ENCODE measurements around the gene CALCR. TPM values are rescaled to one million over a fixed set of nuclear protein-coding genes. Genes with fewer than 3 reads are reported as not detected.
"Not testable (repeated sequence)": the region's sequence is repeated elsewhere in the genome, so short reads cannot be mapped to it uniquely, and the experiment has no call there.

CALCR gene
- total and polyA plus RNA-seq, 3 donors from 2014 or later, result 0.31 to 0.76 (median 0.56) TPM

- Histone ChIP-seq H3K36me3 (ENCODE audit: low read depth, missing control alignments) (no peaks in the 10 kb centered on the region), H3K4me3 (no peak overlapping the region), H3K4me1 (no peaks in the 10 kb centered on the region), H3K9me3 (no peaks in the 10 kb centered on the region), H3K27ac (no peak overlapping the region), H3K27me3 (no peaks in the 10 kb centered on the region)
- intact Hi-C loops (cut with DNase I; ENCODE audit: low total_unique reads), result no loop called here
- TF ChIP-seq POLR2A (IDR thresholded peaks at IDR 0.05), result no peak
- no peak for TF ChIP-seq CTCF (IDR thresholded peaks at IDR 0.05)
- DNase-seq, result no peak
These were observed 45.5 kb upstream of the CALCR start for GRCh38 chr7:93620057-93620456.

GRCh38 chr7:93601363-93601762, 26.8 kb upstream of the CALCR start:
- DNase-seq, result no peak
- intact Hi-C loops (cut with DNase I; ENCODE audit: low total_unique reads), result loop anchor here (10.0 kb wide), 1 partner anchor 1147 kb away; no protein-coding TSS in a partner anchor
- Histone ChIP-seq H3K9me3 (no peaks in the 10 kb centered on the region), H3K27ac (no peak overlapping the region), H3K27me3 (no peaks in the 10 kb centered on the region), H3K36me3 (ENCODE audit: low read depth, missing control alignments) (no peaks in the 10 kb centered on the region), H3K4me3 (no peak overlapping the region), H3K4me1 (no peaks in the 10 kb centered on the region)
- WGBS, 2 donors, result 72 to 77% methylated on average over 1 of the region's 1 CpG
- TF ChIP-seq CTCF (IDR thresholded peaks at IDR 0.05), result no peak
- TF ChIP-seq POLR2A (IDR thresholded peaks at IDR 0.05), result no peak

DNA sequence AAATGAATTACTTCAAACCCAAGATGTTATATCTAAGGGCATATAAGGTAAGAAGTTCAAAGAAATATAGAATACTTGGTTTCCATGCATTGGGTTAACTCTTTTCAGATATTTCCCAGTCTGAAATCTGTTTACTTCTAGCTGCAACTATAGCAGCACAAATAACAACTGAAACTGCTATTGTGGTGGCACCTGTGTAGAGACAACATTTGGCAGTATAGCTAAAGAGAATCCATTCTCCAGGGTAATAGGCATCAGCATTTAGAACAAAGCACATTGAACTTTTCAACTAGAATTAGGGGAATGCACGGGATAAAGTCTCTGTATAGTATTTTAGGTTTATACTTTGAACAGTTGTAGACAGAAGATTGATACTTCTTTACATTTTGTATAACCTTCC, 19.7 kb upstream of the CALCR start:
- Histone ChIP-seq H3K4me1 (no peaks in the 10 kb centered on the region), H3K27ac (no peak overlapping the region), H3K9me3 (no peaks in the 10 kb centered on the region), H3K4me3 (no peak overlapping the region), H3K27me3 (no peaks in the 10 kb centered on the region), H3K36me3 (ENCODE audit: low read depth, missing control alignments) (no peaks in the 10 kb centered on the region)
- TF ChIP-seq POLR2A (IDR thresholded peaks at IDR 0.05) (no peak), CTCF (IDR thresholded peaks at IDR 0.05) (no peak)
- intact Hi-C loops (cut with DNase I; ENCODE audit: low total_unique reads), result no loop called here
- 88 to 90% methylated on average over 1 of the region's 1 CpG for WGBS, 2 donors
- no peak for DNase-seq

- WGBS, 2 donors, result 75 to 92% methylated on average over 1 of the region's 1 CpG
- no peaks in the 10 kb centered on the region for H3K9me3 ChIP-seq
- H3K4me3 ChIP-seq, result no peak overlapping the region
- no peaks in the 10 kb centered on the region for H3K27me3 ChIP-seq
- DNase-seq, result no peak
- H3K27ac ChIP-seq, result no peak overlapping the region
- no peaks in the 10 kb centered on the region for H3K36me3 ChIP-seq (ENCODE audit: low read depth, missing control alignments)
- TF ChIP-seq POLR2A (IDR thresholded peaks at IDR 0.05) (no peak), CTCF (IDR thresholded peaks at IDR 0.05) (no peak)
- intact Hi-C loops (cut with DNase I; ENCODE audit: low total_unique reads), result no loop called here
- no peaks in the 10 kb centered on the region for H3K4me1 ChIP-seq
These were observed 18.2 kb upstream of the CALCR start for GRCh38 chr7:93592588-93593266.

DNA sequence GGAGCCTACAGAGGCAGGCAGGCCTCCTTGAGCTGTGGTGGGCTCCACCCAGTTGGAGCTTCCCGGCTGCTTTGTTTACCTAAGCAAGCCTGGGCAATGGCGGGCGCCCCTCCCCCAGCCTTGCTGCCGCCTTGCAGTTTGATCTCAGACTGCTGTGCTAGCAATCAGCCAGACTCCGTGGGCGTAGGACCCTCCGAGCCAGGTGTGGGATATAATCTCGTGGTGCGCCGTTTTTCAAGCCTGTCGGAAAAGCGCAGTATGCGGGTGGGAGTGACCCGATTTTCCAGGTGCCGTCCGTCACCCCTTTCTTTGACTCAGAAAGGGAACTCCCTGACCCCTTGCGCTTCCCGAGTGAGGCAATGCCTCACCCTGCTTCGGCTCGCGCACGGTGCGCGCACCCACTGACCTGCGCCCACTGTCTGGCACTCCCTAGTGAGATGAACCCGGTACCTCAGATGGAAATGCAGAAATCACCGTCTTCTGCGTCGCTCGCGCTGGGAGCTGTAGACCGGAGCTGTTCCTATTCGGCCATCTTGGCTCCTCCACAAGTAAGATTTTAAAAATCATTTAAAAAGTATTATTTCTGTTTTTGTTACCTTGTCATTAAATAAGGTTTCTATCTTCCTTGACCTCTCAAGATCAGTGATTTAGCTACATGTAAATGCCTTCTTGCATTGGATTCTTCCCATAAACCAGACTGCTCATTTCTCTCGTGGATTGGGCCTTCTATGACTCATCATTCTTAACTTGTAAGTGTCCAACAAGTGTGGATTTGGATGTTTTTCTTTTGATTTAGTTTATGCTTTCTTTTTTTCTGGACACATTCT, 16.9 kb upstream of the CALCR start:
- H3K36me3 ChIP-seq (ENCODE audit: low read depth, missing control alignments); H3K4me3 ChIP-seq; H3K4me1 ChIP-seq; DNase-seq; H3K27ac ChIP-seq; H3K27me3 ChIP-seq; intact Hi-C loops (cut with DNase I; ENCODE audit: low total_unique reads); H3K9me3 ChIP-seq: not testable (repeated sequence)
- WGBS, 2 donors, result 75 to 86% methylated on average over 26 to 29 of the region's 34 CpGs

DNA sequence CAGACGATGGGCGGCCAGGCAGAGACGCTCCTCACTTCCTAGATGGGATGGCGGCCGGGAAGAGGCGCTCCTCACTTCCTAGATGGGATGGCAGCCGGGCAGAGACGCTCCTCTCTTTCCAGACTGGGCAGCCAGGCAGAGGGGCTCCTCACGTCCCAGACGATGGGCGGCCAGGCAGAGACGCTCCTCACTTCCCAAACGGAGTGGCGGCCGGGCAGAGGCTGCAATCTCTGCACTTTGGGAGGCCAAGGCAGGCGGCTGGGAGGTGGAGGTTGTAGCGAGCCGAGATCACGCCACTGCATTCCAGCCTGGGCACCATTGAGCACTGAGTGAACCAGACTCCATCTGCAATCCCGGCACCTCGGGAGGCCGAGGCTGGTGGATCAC, 11.9 kb upstream of the CALCR start:
- H3K36me3 ChIP-seq (ENCODE audit: low read depth, missing control alignments); H3K4me1 ChIP-seq; H3K27ac ChIP-seq; intact Hi-C loops (cut with DNase I; ENCODE audit: low total_unique reads); H3K9me3 ChIP-seq; H3K4me3 ChIP-seq; DNase-seq; H3K27me3 ChIP-seq: not testable (repeated sequence)
- WGBS, 2 donors, result 97% methylated on average over 18 of the region's 22 CpGs; no CpG with 5 or more reads in 1 of the 2 donors

- DNase-seq; H3K27ac ChIP-seq; H3K36me3 ChIP-seq (ENCODE audit: low read depth, missing control alignments); intact Hi-C loops (cut with DNase I; ENCODE audit: low total_unique reads); H3K27me3 ChIP-seq; H3K4me3 ChIP-seq; H3K9me3 ChIP-seq; H3K4me1 ChIP-seq: not testable (repeated sequence)
- 94% methylated on average over 10 of the region's 54 CpGs; no CpG with 5 or more reads in 1 of the 2 donors for WGBS, 2 donors
These were observed 11.4 kb upstream of the CALCR start for GRCh38 chr7:93585694-93586478.
